ENCODE results near the gene RNASE13.

The RNASE13 gene

GRCh38 chr14:21059842-21060613 is 25.4 kb upstream of the RNASE13 start:
- TF ChIP-seq CTCF (IDR thresholded peaks at IDR 0.05) = no peak

GRCh38 chr14:21058903-21059302 is 24.3 kb upstream of the RNASE13 start:
- TF ChIP-seq CTCF (IDR thresholded peaks at IDR 0.05) = no peak

GRCh38 chr14:21057803-21058675 is 23.4 kb upstream of the RNASE13 start, which contains the start of gene RNASE8:
RNASE8 (plus strand) TSS chr14:21057822; CDS start chr14:21057893, 71 bp downstream.
- no peak for TF ChIP-seq CTCF (IDR thresholded peaks at IDR 0.05)

- TF ChIP-seq CTCF (IDR thresholded peaks at IDR 0.05) = no peak
These were observed 22.0 kb upstream of the RNASE13 start for GRCh38 chr14:21056520-21057163.

- no peak for TF ChIP-seq CTCF (IDR thresholded peaks at IDR 0.05)
These were observed 21.0 kb upstream of the RNASE13 start for GRCh38 chr14:21055432-21056117.

- no peak for TF ChIP-seq CTCF (IDR thresholded peaks at IDR 0.05)
These were observed 20.1 kb upstream of the RNASE13 start for GRCh38 chr14:21054768-21055145.
